ENCODE measurements around the gene RANBP1.

- TF ChIP-seq EZH2phosphoT487 (IDR thresholded peaks at IDR 0.05; ENCODE audit: borderline replicate concordance), result no peak
- TF ChIP-seq, protein P1, sequence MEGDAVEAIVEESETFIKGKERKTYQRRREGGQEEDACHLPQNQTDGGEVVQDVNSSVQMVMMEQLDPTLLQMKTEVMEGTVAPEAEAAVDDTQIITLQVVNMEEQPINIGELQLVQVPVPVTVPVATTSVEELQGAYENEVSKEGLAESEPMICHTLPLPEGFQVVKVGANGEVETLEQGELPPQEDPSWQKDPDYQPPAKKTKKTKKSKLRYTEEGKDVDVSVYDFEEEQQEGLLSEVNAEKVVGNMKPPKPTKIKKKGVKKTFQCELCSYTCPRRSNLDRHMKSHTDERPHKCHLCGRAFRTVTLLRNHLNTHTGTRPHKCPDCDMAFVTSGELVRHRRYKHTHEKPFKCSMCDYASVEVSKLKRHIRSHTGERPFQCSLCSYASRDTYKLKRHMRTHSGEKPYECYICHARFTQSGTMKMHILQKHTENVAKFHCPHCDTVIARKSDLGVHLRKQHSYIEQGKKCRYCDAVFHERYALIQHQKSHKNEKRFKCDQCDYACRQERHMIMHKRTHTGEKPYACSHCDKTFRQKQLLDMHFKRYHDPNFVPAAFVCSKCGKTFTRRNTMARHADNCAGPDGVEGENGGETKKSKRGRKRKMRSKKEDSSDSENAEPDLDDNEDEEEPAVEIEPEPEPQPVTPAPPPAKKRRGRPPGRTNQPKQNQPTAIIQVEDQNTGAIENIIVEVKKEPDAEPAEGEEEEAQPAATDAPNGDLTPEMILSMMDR (conservative IDR thresholded peaks at IDR 0.05; ENCODE audit: low read length), result no peak
Measured at GRCh38 chr22:20126284-20127029, 10.6 kb downstream of the RANBP1 start.
